DLD1 (cell line): ENCODE measurements around the gene VTI1A.
"Not testable (repeated sequence)": the region's sequence is repeated elsewhere in the genome, so short reads cannot be mapped to it uniquely, and the experiment has no call there.

Source experiments
- in situ Hi-C: cut with HindIII; loops from 2 replicates; pipeline ENCODE4 v1.10.0; 2017; ENCODE audit warnings: low sequenced_read_pairs

Gene VTI1A

DNA sequence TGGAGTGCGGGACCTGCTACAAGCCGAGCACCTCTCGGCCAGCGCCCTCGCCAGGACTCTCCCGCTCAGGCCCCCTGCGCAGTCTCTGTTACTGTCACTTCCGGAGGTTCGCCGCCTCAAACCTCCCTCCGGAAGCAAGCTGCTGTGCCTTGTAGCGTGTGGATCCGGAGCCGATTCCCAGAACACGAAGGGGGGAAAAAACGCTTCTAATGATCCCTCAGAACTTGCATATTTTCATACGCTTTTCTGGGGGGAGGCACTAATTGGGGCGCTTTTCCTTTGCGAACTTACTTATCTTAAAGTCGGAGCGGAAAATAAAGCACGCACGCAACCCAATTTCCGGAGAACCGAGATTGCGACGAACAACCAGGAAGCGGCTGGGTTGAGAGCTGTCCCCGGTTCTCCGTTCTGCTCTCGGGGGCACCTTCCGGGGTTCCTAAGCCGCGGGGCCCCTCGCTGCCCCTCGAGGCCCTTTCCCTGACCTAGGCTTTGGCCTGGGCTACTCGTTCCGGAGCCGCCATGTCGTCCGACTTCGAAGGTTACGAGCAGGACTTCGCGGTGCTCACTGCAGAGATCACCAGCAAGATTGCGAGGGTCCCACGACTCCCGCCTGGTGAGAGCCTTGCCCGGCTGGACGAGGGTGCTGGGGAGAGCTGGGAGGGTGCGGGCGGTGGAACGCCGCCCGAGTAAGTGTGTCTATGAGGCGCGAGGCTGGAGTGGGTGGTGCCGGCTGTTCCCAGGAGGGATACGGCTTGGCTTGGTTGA, at the start of gene VTI1A, which contains the start of gene ZDHHC6:
Gene VTI1A (plus strand): TSS at position 361 of the 765 bp plus-strand sequence. CDS start 159 bp downstream, at position 520.
Gene ZDHHC6 (minus strand): TSS at position 60 of the 765 bp plus-strand sequence. CDS start 1,478 bp downstream, outside the sequence.
- in situ Hi-C loops, result loop anchor here (25.0 kb wide), 1 partner anchor 310 kb away; no protein-coding TSS in a partner anchor

DNA sequence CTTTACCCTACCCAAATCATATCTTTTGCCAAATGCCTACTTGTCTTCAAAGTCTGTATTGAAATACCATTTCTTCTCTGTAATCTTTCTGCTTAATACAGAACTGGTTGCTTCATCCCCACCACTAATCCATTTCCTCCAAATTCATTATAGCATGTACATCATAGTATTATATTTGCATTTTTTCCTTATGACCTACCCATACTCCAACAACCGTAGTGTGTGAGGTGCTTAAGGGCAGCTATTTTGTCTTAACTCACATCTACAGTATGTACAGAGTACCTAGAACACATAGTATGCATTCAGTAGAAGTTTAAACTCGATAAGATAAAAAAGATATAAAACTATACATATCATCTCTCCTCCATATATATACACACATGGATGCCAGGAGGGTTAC, 49.4 kb upstream of the VTI1A start:
- in situ Hi-C loops, result no loop called here

DNA sequence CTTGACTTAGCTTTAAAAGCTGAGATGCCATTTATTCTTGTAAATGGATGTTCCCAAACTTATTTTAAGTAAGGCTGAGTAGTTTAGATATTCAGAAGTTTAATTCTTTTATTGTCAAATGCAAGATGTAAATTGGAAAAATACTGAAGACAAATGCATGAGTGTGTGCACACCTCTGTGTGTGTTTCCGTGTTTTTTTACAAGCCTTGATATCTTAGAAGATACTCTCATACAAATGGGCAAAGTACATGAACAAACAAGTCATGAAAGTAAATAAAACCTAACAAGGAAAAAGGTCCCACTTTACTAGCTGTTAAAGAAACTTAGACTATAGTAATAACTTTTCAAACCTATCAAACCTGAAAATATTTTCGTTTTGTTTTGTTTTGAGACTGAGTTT, 44.1 kb upstream of the VTI1A start:
- in situ Hi-C loops, result no loop called here

DNA sequence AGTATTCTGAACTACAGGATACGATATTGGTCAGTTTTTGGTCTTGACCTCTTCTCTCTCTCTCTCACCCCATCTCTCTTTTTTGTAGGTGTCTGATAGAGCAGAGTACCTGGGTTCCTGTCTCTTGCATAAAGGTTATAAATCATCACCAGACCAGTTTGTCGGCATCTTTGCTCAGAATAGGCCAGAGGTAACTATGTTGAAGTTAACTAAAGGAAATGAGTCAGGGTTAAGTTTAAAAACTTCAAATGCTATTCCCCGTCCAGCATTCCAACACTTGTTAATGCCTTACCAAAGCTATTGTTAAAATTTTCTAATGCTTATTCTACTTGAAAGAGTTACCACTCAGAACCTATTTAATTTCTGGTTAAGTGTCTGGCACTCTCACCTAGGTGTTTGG, 42.4 kb upstream of the VTI1A start:
- in situ Hi-C loops, result no loop called here

DNA sequence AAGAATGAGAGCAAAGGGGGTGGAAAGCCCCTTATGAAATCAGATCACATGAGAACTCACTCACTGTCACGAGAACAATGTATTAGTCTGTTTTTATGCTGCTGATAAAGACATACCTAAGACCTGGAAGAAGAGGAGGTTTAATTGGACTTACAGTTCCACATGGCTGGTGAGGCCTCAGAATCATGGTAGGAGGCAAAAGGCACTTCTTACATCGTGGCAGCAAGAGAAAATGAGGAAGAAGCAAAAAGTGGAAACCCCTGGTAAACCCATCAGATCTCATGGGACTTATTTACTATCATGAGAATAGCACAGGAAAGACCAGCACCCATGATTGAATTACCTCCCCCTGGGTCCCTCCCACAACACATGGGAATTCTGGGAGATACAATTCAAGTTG, 40.2 kb upstream of the VTI1A start:
- in situ Hi-C loops, result not testable (repeated sequence)

DNA sequence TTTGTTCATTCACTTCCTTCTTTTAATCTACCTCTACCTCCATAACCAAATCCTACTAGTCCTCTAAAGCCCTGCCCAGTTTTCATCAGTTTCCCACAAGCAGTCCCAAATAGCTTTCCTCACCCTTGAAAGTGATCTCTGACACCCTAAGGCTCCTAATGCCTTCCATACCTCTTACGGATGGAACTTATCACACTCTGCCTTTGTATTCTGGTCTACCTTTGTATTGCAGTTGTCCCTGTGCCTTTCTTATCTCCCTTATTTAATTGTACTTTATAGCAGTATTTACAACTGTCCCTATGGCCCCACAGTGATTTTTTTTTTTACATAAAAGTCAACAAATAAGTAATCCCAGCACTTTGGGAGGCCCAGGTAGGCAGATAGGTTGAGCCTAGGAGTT, 39.3 kb upstream of the VTI1A start:
- in situ Hi-C loops, result no loop called here

DNA sequence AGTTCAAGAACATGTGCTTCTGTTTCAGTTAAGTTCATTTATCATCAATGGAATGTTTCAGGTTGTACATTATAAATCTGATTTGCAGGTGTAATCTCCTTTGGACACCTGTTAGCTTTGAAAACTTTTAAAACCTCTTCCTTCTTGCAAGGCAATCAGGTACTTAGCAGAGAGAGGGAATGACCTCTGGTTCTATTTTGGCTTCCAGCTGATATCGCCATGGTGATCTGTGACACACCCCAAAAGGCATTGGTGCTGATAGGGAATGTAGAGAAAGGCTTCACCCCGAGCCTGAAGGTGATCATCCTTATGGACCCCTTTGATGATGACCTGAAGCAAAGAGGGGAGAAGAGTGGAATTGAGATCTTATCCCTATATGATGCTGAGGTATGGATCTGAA, 37.7 kb upstream of the VTI1A start:
- in situ Hi-C loops, result no loop called here

DNA sequence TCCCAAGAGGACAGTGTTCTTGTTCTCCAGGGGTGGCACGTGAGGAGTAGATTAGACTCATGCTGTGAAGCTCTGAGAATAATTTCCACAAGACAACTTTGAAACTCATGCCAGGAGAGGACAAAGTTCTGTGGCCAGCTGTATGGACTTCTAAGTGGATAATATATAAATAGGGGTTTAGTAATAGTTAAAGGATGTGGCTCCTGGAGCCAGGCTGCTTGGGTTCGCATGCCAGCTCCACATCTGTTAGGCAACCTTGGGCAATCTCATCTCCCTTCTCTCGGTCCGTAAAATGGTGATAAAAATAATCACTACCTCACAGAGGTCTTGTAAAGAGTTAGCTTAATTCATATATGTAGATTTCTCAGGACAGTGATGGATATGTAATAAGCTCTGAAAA, 37.3 kb upstream of the VTI1A start:
- in situ Hi-C loops, result no loop called here

DNA sequence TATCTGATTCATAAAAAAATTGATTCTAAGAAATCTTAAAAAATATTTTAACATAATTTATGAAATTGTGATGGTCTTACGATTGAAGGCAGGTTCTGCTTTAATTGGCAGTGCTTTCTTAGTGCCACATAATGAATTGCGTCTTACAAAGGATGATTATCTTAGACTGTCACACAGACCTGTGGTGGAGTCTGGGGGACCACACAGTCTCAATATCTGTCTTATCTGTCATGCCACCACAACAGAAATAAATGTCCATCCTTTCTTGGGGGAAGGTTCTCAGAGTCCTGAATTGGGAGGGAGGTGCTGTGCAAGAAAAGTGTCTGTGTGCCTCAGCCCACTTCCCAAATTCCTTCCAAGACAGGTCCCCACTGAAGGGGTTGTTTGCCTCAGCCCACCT, 34.3 kb upstream of the VTI1A start:
- in situ Hi-C loops, result no loop called here

DNA sequence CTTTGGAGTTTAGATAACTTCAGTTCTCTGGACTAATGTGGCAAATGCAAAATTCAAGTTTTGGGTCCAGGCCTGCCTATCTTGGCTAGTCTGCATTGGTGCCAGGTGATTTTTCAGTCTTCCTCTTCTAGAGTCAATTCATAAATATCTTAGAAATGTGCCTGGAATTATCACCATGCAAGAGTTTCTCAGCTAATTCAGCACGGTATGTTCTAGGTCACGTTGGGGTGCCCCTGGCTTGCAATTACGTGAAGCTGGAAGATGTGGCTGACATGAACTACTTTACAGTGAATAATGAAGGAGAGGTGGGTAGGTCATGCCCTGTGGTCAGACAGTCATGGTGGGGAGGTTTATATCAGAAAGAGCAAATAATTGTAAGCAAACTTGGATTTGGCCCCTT, 25.3 kb upstream of the VTI1A start:
- in situ Hi-C loops, result no loop called here

DNA sequence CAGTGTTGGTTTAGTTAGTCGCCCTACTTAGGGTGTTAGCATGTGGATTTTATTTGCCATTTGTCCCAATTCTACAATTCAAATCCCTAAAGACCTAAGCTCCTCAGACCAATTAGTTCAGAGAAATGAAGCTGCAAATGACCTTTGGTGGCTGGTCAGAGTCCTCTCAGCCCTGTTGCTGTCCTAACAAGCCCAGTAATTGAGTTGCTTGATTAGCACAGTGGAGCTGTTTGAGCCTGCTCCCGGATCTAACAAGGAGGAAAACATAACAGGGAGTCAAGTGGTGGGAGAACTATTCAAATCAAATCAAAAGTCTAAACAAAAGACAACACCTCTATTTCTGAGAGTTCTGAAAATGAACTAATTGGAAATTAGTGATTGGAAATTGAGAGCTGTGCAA, 22.4 kb upstream of the VTI1A start:
- in situ Hi-C loops, result loop anchor here (25.0 kb wide), 1 partner anchor 287 kb away; no protein-coding TSS in a partner anchor

DNA sequence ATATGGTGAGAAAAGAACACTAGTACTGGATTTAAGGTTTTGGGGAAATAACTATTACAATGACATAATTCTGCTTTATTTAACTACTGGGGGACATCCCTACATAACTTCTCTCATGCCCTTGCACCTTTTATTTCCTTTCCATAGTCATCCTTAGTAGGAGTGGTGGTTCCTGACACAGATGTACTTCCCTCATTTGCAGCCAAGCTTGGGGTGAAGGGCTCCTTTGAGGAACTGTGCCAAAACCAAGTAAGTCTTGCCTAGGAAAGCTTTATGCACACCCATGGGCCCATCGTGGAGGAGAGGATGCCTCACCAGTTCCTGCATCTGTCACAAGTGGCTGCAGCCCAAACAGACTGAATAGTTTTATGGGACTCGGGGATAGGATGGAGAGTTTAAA, 20.9 kb upstream of the VTI1A start:
- in situ Hi-C loops, result loop anchor here (25.0 kb wide), 1 partner anchor 289 kb away; no protein-coding TSS in a partner anchor

DNA sequence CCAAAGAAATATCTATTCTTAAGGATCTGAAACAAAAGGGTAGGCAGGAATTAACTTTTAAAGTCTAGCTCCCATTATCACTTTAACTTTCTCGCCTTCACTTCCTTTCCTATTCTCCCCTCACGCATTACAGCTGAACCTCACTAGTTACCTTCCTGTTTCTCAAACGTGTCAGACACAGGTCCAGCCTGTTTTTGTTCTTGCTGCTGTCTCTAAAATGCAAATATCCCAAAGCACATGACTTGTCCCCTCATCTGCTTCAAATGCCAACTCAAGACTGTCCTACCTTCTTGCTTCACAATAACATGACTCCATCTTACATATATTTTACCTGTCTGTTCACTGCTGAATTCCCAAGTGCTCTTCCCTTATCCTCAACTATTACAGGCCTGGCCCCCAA, 17.9 kb upstream of the VTI1A start:
- in situ Hi-C loops, result loop anchor here (25.0 kb wide), 1 partner anchor 292 kb away; no protein-coding TSS in a partner anchor

DNA sequence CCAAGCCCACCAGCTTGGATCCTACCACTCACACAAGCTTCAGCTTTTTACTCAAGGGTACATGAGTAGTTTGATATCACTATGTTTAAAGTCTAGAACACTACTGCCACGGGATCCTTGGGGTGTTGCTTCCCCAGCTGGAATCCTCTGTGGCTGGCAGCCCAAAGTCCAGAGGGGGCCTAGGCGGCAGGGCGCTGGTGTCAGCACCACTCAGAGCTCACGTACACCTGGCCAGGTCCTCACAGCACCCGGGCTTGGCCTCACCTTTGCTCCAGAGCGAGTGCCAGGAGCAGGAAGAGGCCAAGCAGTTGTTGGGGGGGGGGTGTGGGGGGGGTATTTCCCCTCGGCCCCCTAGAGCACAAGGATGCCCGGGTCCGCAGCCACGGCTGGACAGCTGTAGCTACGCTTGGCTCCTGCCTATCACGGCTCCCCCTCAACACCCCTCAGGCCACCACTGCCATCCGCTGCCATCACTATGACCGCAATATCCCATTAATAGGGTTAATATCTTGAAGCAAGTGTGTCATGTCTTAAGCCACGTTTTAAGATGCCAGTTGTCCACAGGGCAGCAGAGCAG, 17.3 kb upstream of the VTI1A start:
- in situ Hi-C loops, result loop anchor here (25.0 kb wide), 1 partner anchor 292 kb away; no protein-coding TSS in a partner anchor

DNA sequence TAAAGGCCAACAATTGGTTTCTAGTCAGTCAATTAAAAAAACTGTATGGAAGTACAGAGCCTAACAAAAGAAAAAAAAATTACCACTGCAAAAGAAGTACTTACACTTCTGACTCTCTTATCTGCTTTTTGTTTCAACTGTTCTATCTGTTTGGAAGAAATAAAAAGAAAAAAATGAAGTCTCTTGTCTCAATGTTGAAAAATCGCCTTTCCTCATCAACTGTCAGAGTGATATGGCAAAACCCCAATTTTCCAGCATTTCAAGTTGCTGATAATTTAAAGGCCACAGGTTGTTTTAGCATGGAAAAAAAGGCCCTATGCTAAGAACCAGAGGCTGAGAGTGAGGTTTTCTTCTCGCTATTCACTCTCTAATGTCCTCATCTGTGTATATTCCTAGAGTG, 13.9 kb upstream of the VTI1A start:
- in situ Hi-C loops, result loop anchor here (25.0 kb wide), 1 partner anchor 296 kb away; no protein-coding TSS in a partner anchor

DNA sequence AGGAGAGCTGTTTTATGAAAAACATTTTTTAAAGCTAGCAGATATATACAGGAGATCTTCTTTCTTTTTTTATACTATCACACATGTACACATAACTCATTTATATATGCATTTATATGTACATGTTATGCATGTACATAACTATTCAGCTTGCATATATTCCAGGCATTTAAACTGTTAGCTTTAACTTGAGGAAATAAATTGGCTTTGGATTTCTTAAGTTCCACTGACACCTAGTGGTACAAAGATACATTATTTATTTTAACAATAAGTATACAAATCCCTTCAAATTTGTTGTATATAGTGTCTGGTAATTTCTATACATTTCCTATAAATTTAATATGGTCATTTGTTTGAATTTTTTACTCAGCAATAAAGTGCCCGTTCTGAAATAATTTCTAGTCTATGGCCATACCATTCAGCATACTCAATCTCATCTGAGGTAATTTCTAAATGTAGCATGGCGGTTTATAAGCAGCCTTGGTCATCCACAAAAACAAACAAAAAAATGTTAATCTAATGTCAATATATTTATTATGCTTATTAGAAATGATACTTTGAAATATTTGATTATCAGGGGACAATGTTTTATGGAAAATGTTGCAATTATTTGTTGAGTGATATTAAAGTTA, 11.9 kb upstream of the VTI1A start:
- in situ Hi-C loops, result loop anchor here (25.0 kb wide), 1 partner anchor 298 kb away; no protein-coding TSS in a partner anchor

DNA sequence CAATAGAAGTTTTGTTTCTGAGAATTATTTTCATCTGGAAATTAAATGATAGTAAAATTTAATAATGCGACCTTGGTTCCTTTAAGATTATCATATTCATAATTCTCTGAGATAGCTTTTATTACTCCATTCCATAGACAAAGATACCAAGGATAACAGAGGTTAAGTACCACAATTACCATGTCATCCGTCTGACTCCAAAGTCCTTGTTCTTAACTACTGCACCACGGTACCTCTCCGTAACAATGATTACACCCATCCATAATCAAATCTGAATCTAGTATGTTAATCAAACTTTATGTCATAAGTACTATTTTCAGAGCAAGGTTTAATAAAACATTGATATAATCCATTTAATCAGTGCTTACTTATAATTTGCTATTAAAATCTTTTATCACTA, 8.7 kb upstream of the VTI1A start:
- in situ Hi-C loops, result loop anchor here (25.0 kb wide), 1 partner anchor 301 kb away; no protein-coding TSS in a partner anchor

DNA sequence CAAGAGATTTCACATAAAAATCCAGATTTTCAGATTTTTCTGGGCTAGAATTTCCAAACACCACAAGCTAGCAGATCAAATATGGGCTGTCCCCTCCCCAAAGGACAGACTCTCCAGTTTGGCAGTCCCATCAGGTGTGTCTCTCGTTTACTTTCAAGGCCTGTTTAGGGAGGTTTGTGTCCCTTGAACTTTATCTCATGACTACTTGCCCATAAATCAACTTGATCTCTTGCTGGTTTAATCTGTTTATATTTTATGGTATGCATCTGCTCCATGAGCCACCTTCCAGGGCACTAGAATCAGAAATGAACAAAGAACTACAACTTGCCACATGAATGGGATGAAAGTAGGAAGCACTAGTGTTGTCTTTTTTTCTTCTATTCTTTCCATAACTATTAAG, 5.5 kb upstream of the VTI1A start:
- in situ Hi-C loops, result loop anchor here (25.0 kb wide), 1 partner anchor 304 kb away; no protein-coding TSS in a partner anchor

DNA sequence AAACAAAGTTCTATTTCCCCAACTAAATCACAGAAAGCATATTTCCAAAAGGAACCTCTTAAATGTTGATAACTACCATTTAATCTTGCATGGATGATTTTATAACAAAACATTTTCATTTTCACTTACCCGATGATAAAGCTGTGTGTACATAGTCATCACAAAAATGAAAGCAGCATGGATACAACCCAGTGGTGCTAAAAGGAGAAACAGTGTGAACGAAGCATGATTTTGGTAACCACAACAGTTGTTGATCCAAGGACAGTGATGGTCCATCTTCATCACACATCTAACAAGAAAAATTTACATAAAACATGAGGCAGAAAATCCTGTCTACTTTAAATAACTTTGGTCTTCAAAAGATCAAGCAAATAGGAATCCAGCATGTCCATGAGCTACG, 5.0 kb upstream of the VTI1A start:
- in situ Hi-C loops, result loop anchor here (25.0 kb wide), 1 partner anchor 305 kb away; no protein-coding TSS in a partner anchor

DNA sequence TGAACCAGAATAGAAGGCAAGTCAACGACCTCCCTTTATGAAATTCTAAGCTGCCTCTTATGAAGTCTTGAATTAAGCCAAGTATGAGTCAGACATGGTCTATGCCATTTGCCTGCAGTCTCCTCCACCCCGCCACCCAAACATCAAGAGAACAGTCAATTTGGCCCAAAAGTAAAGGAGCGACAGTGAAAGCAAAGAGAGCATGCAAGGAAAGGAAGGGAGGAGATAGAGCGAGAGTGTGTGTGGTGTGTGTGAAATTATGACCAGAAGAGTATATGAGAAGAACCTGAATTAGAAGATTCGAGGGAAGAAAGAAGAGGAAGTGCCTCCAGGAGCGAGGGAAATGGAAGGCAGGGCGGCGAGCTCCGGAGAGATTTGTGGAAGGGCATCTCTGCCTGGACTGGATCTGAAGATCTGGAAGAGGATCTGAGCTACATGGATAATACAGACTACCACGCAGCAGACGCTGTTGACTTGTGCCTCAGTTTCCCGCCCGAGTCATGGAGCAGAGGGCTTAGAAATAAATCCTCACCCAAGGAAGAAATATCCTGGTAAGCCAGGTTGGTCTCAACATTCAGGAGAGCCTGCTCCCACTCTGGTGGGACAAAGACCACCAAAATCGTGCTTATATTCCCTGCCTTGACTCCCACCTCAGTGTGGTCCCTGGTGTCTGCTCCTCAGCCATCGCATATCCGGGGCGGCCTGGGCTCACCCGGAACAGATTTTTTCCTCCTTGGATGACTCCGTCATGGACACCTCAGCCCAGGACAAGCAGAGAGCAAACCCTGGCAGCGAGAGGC, 760 bp upstream of the VTI1A start:
- in situ Hi-C loops, result loop anchor here (25.0 kb wide), 1 partner anchor 309 kb away; no protein-coding TSS in a partner anchor

DNA sequence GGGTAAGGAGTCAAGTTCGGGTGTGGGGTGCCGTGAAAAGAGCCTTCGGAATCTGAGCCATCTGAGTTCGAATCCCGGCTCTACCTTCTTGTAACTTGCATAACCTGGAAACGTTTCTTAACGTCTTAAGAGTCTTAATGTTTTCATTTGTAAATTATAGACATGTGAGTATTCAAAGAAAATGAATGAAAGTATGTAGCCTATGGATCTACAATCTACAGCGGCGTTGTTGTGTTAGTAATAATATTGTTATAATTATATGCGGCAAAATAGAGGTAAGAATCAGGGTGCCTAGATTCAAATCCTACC, 559 bp downstream of the VTI1A start:
- in situ Hi-C loops, result loop anchor here (25.0 kb wide), 1 partner anchor 310 kb away; no protein-coding TSS in a partner anchor
